ENCODE measurements around the gene REV1.

DNA sequence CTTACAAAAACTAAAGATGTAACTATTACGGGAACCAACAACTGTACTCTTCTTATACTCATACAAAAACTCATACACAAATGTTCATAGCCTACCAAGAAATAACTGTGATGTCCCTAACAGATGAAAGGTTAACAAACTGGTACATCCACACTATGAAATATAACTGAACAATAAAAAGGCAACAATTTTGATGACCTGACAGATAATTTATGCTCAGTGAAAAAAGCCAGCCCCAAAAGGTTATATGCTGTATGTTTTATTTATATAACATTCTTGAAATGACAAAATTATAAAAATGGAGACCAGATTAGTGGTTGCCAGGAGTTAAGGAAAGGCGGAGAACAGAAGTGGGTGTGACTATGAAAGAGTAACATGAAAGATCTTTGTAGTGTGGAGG, 31.3 kb downstream of the REV1 start:
- no peak for TF ChIP-seq POLR2A (IDR thresholded peaks at IDR 0.05)
- TF ChIP-seq, protein P1, sequence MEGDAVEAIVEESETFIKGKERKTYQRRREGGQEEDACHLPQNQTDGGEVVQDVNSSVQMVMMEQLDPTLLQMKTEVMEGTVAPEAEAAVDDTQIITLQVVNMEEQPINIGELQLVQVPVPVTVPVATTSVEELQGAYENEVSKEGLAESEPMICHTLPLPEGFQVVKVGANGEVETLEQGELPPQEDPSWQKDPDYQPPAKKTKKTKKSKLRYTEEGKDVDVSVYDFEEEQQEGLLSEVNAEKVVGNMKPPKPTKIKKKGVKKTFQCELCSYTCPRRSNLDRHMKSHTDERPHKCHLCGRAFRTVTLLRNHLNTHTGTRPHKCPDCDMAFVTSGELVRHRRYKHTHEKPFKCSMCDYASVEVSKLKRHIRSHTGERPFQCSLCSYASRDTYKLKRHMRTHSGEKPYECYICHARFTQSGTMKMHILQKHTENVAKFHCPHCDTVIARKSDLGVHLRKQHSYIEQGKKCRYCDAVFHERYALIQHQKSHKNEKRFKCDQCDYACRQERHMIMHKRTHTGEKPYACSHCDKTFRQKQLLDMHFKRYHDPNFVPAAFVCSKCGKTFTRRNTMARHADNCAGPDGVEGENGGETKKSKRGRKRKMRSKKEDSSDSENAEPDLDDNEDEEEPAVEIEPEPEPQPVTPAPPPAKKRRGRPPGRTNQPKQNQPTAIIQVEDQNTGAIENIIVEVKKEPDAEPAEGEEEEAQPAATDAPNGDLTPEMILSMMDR (IDR thresholded peaks at IDR 0.05) = no peak
